ENCODE results near the gene PPP2R5E.

The PPP2R5E gene

DNA sequence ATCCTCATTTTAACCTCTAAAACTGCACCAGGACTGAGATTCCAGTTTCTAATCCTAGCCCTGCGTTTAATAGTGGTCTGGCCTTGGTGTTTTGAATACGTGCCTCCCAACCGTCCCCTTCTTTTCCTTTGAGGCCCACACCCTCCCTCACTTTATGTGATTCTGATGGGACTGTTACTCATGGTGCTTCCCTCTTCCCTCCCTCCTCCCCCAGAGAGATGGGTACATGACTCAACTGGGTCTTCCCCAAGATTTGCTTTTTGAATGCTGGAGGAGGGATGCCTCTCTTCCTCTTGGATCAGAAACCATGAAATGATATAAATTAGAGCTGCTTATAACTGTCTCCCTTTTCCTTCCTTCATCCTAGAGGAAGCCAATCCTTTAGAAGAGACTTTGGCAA is 8.2 kb upstream of the PPP2R5E start:
- H3K27me3 ChIP-seq (ENCODE audit: control insufficient read depth in 5 of 5, insufficient read depth in 4 of 5, low read length in 5 of 5), result no peaks in the 10 kb centered on the region
- H3K36me3 ChIP-seq (ENCODE audit: control insufficient read depth in 5 of 5, insufficient read depth in 5 of 5, low read length in 5 of 5), result no peaks in the 10 kb centered on the region
- no peaks in the 10 kb centered on the region for H3K9me3 ChIP-seq (ENCODE audit: control insufficient read depth in 5 of 5, low read length in 5 of 5)
- no peak overlapping the region for H3K4me3 ChIP-seq (ENCODE audit: low read depth in 1 of 5, low read length in 5 of 5)
- H3K27ac ChIP-seq (ENCODE audit: low read depth, low read length), result no peak overlapping the region
- no peaks in the 10 kb centered on the region for H3K4me1 ChIP-seq (ENCODE audit: control insufficient read depth in 5 of 5, insufficient read depth in 5 of 5, low read length in 5 of 5)
- H3K9ac ChIP-seq (ENCODE audit: low read length in 5 of 5), result no peak overlapping the region

- Histone ChIP-seq H3K36me3 (ENCODE audit: control insufficient read depth in 5 of 5, insufficient read depth in 5 of 5, low read length in 5 of 5) (no peaks in the 10 kb centered on the region), H3K9me3 (ENCODE audit: control insufficient read depth in 5 of 5, low read length in 5 of 5) (no peaks in the 10 kb centered on the region), H3K4me1 (ENCODE audit: control insufficient read depth in 5 of 5, insufficient read depth in 5 of 5, low read length in 5 of 5) (peaks cover 0 to 15% (median 13%) of the 10 kb centered on the region in 5 donors), H3K27ac (ENCODE audit: low read depth, low read length) (no peak overlapping the region), H3K27me3 (ENCODE audit: control insufficient read depth in 5 of 5, insufficient read depth in 4 of 5, low read length in 5 of 5) (no peaks in the 10 kb centered on the region), H3K4me3 (ENCODE audit: low read depth in 1 of 5, low read length in 5 of 5) (no peak overlapping the region), H3K9ac (ENCODE audit: low read length in 5 of 5) (no peak overlapping the region)
These were observed 4.7 kb upstream of the PPP2R5E start for GRCh38 chr14:63547798-63548335.

DNA sequence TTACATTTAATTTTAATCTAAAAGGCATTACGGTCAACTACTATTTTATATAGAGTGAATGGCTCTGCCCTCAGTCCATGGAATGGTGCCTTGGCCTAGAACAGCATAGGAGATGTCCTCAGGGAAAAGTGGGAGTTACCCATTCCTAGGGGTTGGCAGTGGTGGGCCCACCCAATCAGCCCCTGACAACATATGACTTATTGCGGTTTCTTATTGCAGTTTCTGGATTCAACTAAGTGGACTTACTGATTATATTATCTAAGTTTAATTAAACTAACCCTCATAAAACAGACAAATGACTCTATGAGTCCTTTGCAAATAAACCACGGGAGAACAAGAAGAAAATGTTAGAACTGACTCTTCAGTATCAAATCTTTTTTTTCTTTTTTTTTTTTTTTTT is 2.3 kb upstream of the PPP2R5E start:
- H3K27ac ChIP-seq (ENCODE audit: low read depth, low read length), result no peak overlapping the region
- no peaks in the 10 kb centered on the region for H3K27me3 ChIP-seq (ENCODE audit: control insufficient read depth in 5 of 5, insufficient read depth in 4 of 5, low read length in 5 of 5)
- H3K4me1 ChIP-seq (ENCODE audit: control insufficient read depth in 5 of 5, insufficient read depth in 5 of 5, low read length in 5 of 5), result peaks cover 0 to 34% (median 30%) of the 10 kb centered on the region in 5 donors
- no peak overlapping the region for H3K4me3 ChIP-seq (ENCODE audit: low read depth in 1 of 5, low read length in 5 of 5)
- no peaks in the 10 kb centered on the region for H3K36me3 ChIP-seq (ENCODE audit: control insufficient read depth in 5 of 5, insufficient read depth in 5 of 5, low read length in 5 of 5)
- no peak overlapping the region for H3K9ac ChIP-seq (ENCODE audit: low read length in 5 of 5)
- H3K9me3 ChIP-seq (ENCODE audit: control insufficient read depth in 5 of 5, low read length in 5 of 5), result no peaks in the 10 kb centered on the region

GRCh38 chr14:63544591-63545299 is 1.6 kb upstream of the PPP2R5E start:
- H3K27me3 ChIP-seq (ENCODE audit: control insufficient read depth in 5 of 5, insufficient read depth in 4 of 5, low read length in 5 of 5), result no peaks in the 10 kb centered on the region
- H3K36me3 ChIP-seq (ENCODE audit: control insufficient read depth in 5 of 5, insufficient read depth in 5 of 5, low read length in 5 of 5), result peaks cover 0 to under 1% (median 0%) of the 10 kb centered on the region in 5 donors
- H3K9ac ChIP-seq (ENCODE audit: low read length in 5 of 5), result peak overlapping the region in 3 of 5 donors; percentile 89 to 97 (median 94)
- peaks cover 0 to 34% (median 30%) of the 10 kb centered on the region in 5 donors for H3K4me1 ChIP-seq (ENCODE audit: control insufficient read depth in 5 of 5, insufficient read depth in 5 of 5, low read length in 5 of 5)
- H3K4me3 ChIP-seq (ENCODE audit: low read depth in 1 of 5, low read length in 5 of 5), result peak overlapping the region; percentile 84 to 94 (median 92)
- no peaks in the 10 kb centered on the region for H3K9me3 ChIP-seq (ENCODE audit: control insufficient read depth in 5 of 5, low read length in 5 of 5)
- H3K27ac ChIP-seq (ENCODE audit: low read depth, low read length), result no peak overlapping the region

DNA sequence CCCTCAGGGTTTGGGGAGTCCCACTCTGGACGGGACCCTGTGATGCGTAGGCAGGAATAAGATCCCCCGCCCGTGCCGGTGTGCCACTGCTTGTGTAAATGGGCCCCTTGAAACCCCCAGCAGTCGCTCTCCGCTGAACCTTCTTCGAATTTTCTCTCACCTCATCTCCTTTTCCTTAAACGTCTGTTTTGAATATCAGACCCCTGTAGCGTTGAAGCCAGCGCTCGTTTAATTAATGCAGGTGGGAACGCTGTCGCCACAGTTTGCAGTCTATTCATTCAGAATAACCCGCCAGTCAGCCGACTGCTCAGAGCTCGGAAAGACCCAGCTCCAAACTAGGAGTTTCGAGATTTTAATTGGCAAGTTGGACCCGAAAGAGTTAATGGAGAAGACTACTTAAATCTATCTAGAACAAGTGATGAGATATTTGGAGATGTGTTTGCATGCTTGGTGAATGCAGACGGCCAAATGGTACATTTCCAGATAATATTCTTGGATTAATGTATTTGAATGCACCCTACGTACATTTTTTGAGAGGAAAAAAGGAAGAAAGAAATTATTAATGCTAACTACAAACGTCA is 739 bp upstream of the PPP2R5E start:
- peak overlapping the region; percentile 89 to 97 (median 94) for H3K9ac ChIP-seq (ENCODE audit: low read length in 5 of 5)
- peak overlapping the region; percentile 84 to 94 (median 92) for H3K4me3 ChIP-seq (ENCODE audit: low read depth in 1 of 5, low read length in 5 of 5)

DNA sequence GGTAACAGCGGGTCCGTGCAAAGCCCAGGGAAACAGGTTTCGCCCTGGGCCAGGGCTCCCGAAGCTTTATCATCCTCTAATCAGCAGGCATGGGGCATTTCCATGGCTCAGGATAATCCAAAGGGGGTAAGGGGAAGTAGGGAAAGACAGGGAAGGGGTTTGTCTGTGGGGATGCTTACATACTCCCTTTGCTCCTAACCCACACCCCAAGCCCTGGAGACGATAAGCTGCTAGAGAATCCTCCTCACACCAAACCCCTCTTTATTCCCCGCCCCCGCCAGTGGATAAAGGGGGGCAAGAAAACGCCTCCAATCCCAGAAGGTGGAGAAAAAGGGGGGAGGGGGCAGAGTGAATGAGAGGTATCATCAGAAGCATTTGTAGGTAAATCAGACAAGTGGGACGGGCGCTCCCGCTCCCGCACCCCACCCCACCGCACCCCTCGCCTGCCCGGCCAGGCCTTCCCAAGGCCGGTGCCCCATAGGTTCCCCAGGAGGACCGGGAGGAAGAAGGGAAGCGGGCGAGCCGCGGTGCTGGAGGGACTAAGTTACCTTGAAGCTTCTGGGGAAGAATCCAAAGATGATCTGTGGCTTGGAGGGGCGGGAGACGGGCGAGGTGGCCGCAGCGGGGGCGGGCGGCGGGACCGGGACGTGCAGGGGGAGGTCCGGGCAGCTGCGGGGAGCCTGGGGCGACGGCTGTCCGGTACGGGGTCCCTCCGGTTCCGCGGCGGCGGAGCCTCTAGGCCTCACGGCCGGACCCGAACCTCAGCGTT is 762 bp downstream of the PPP2R5E start:
- Histone ChIP-seq H3K4me1 (ENCODE audit: control insufficient read depth in 5 of 5, insufficient read depth in 5 of 5, low read length in 5 of 5) (peaks cover 0 to 34% (median 30%) of the 10 kb centered on the region in 5 donors), H3K9ac (ENCODE audit: low read length in 5 of 5) (peak overlapping the region; percentile 65 to 94 (median 88)), H3K9me3 (ENCODE audit: control insufficient read depth in 5 of 5, low read length in 5 of 5) (no peaks in the 10 kb centered on the region)

More for the DNA sequence above, 739 bp upstream of the PPP2R5E start:
- peaks cover 0 to 8% (median 7%) of the 10 kb centered on the region in 5 donors for H3K36me3 ChIP-seq (ENCODE audit: control insufficient read depth in 5 of 5, insufficient read depth in 5 of 5, low read length in 5 of 5)
- no peaks in the 10 kb centered on the region for H3K9me3 ChIP-seq (ENCODE audit: control insufficient read depth in 5 of 5, low read length in 5 of 5)
- H3K27ac ChIP-seq (ENCODE audit: low read depth, low read length), result peak overlapping the region; percentile 86
- H3K4me1 ChIP-seq (ENCODE audit: control insufficient read depth in 5 of 5, insufficient read depth in 5 of 5, low read length in 5 of 5), result peaks cover 0 to 34% (median 30%) of the 10 kb centered on the region in 5 donors
- no peaks in the 10 kb centered on the region for H3K27me3 ChIP-seq (ENCODE audit: control insufficient read depth in 5 of 5, insufficient read depth in 4 of 5, low read length in 5 of 5)

GRCh38 chr14:63535918-63536317 is 7.3 kb downstream of the PPP2R5E start:
- Histone ChIP-seq H3K36me3 (ENCODE audit: control insufficient read depth in 5 of 5, insufficient read depth in 5 of 5, low read length in 5 of 5) (peaks cover 11 to 41% (median 19%) of the 10 kb centered on the region in 5 donors), H3K9me3 (ENCODE audit: control insufficient read depth in 5 of 5, low read length in 5 of 5) (no peaks in the 10 kb centered on the region), H3K4me3 (ENCODE audit: low read depth in 1 of 5, low read length in 5 of 5) (no peak overlapping the region), H3K27me3 (ENCODE audit: control insufficient read depth in 5 of 5, insufficient read depth in 4 of 5, low read length in 5 of 5) (no peaks in the 10 kb centered on the region), H3K4me1 (ENCODE audit: control insufficient read depth in 5 of 5, insufficient read depth in 5 of 5, low read length in 5 of 5) (peaks cover 0 to 4% (median 2%) of the 10 kb centered on the region in 5 donors), H3K27ac (ENCODE audit: low read depth, low read length) (no peak overlapping the region), H3K9ac (ENCODE audit: low read length in 5 of 5) (no peak overlapping the region)

More for the DNA sequence above, 762 bp downstream of the PPP2R5E start:
- Histone ChIP-seq H3K27ac (ENCODE audit: low read depth, low read length) (peak overlapping the region; percentile 86), H3K4me3 (ENCODE audit: low read depth in 1 of 5, low read length in 5 of 5) (peak overlapping the region; percentile 79 to 94 (median 85)), H3K36me3 (ENCODE audit: control insufficient read depth in 5 of 5, insufficient read depth in 5 of 5, low read length in 5 of 5) (peaks cover 6 to 20% (median 12%) of the 10 kb centered on the region in 5 donors), H3K27me3 (ENCODE audit: control insufficient read depth in 5 of 5, insufficient read depth in 4 of 5, low read length in 5 of 5) (no peaks in the 10 kb centered on the region)

DNA sequence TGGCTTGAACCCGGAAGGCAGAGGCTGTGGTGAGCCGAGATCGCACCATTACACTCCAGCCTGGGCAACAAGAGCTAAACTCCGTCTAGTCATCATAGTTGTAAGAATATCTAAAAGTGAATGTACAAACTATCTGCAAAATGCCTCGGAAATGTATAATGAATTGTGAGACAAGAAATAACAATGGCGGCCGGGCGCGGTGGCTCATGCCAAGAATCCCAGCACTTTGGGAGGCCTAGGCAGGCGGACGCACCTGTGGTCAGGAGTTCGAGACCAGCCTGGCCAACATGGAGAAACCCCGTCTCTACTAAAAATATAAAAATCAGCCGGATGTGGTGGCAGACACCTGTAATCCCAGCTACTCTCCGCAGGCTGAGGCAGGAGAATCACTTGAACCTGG is 9.7 kb downstream of the PPP2R5E start:
- H3K9me3 ChIP-seq (ENCODE audit: control insufficient read depth in 5 of 5, low read length in 5 of 5), result no peaks in the 10 kb centered on the region
- H3K4me1 ChIP-seq (ENCODE audit: control insufficient read depth in 5 of 5, insufficient read depth in 5 of 5, low read length in 5 of 5), result no peaks in the 10 kb centered on the region
- H3K4me3 ChIP-seq (ENCODE audit: low read depth in 1 of 5, low read length in 5 of 5), result no peak overlapping the region
- peaks cover 6 to 31% (median 11%) of the 10 kb centered on the region in 5 donors for H3K36me3 ChIP-seq (ENCODE audit: control insufficient read depth in 5 of 5, insufficient read depth in 5 of 5, low read length in 5 of 5)
- H3K27ac ChIP-seq (ENCODE audit: low read depth, low read length), result no peak overlapping the region
- H3K9ac ChIP-seq (ENCODE audit: low read length in 5 of 5), result no peak overlapping the region
- no peaks in the 10 kb centered on the region for H3K27me3 ChIP-seq (ENCODE audit: control insufficient read depth in 5 of 5, insufficient read depth in 4 of 5, low read length in 5 of 5)

- H3K36me3 ChIP-seq (ENCODE audit: control insufficient read depth in 5 of 5, insufficient read depth in 5 of 5, low read length in 5 of 5), result peaks cover 0 to 4% (median 0%) of the 10 kb centered on the region in 5 donors
- no peaks in the 10 kb centered on the region for H3K9me3 ChIP-seq (ENCODE audit: control insufficient read depth in 5 of 5, low read length in 5 of 5)
- H3K4me3 ChIP-seq (ENCODE audit: low read depth in 1 of 5, low read length in 5 of 5), result no peak overlapping the region
- peaks cover 0 to 8% (median 0%) of the 10 kb centered on the region in 5 donors for H3K4me1 ChIP-seq (ENCODE audit: control insufficient read depth in 5 of 5, insufficient read depth in 5 of 5, low read length in 5 of 5)
- no peaks in the 10 kb centered on the region for H3K27me3 ChIP-seq (ENCODE audit: control insufficient read depth in 5 of 5, insufficient read depth in 4 of 5, low read length in 5 of 5)
- no peak overlapping the region for H3K27ac ChIP-seq (ENCODE audit: low read depth, low read length)
- H3K9ac ChIP-seq (ENCODE audit: low read length in 5 of 5), result no peak overlapping the region
These were observed 18.5 kb downstream of the PPP2R5E start for GRCh38 chr14:63524537-63525155.

Measured in subcutaneous abdominal adipose tissue (tissue), 5 donors.